HG03280 (cell line): ENCODE measurements around the gene CCSER2.
"Not testable (repeated sequence)": the region's sequence is repeated elsewhere in the genome, so short reads cannot be mapped to it uniquely, and the experiment has no call there.

Experiments used
- ATAC-seq: cut with Tn5 transposase; IDR thresholded peaks from one replicate; pipeline ENCODE4 v1.9.1; 2021; ENCODE audit warnings: mild to moderate bottlenecking, moderate library complexity; ENCODE audit not compliant: unreplicated experiment

The CCSER2 gene

GRCh38 chr10:84310470-84310869, 17.9 kb upstream of the CCSER2 start:
- no peak for ATAC-seq

- no peak for ATAC-seq
Measured at GRCh38 chr10:84311576-84311975, 16.8 kb upstream of the CCSER2 start.

- no peak for ATAC-seq
Measured at GRCh38 chr10:84312816-84313215, 15.6 kb upstream of the CCSER2 start.

GRCh38 chr10:84314275-84314674, 14.1 kb upstream of the CCSER2 start:
- no peak for ATAC-seq

GRCh38 chr10:84317174-84317573, 11.2 kb upstream of the CCSER2 start:
- ATAC-seq, result peak; percentile 75

GRCh38 chr10:84321902-84322301, 6.5 kb upstream of the CCSER2 start:
- ATAC-seq, result no peak

- not testable (repeated sequence) for ATAC-seq
Measured at GRCh38 chr10:84323566-84323965, 4.8 kb upstream of the CCSER2 start.

- not testable (repeated sequence) for ATAC-seq
Measured at GRCh38 chr10:84326995-84327394, 1.4 kb upstream of the CCSER2 start.

GRCh38 chr10:84329196-84329611, 815 bp downstream of the CCSER2 start:
- peak; percentile 8 for ATAC-seq

GRCh38 chr10:84329986-84330651, 1.7 kb downstream of the CCSER2 start:
- ATAC-seq, result peak; percentile 52

GRCh38 chr10:84331091-84331490, 2.7 kb downstream of the CCSER2 start:
- no peak for ATAC-seq

- ATAC-seq, result peak; percentile 43
Measured at GRCh38 chr10:84333864-84334451, 5.6 kb downstream of the CCSER2 start.

GRCh38 chr10:84334811-84335210, 6.4 kb downstream of the CCSER2 start:
- no peak for ATAC-seq

GRCh38 chr10:84335516-84335915, 7.1 kb downstream of the CCSER2 start:
- no peak for ATAC-seq

- no peak for ATAC-seq
Measured at GRCh38 chr10:84336406-84337090, 8.2 kb downstream of the CCSER2 start.

- ATAC-seq, result no peak
Measured at GRCh38 chr10:84337199-84337598, 8.8 kb downstream of the CCSER2 start.

- ATAC-seq, result no peak
Measured at GRCh38 chr10:84339025-84339424, 10.6 kb downstream of the CCSER2 start.

- no peak for ATAC-seq
Measured at GRCh38 chr10:84340187-84340586, 11.8 kb downstream of the CCSER2 start.

GRCh38 chr10:84340632-84341537, 12.5 kb downstream of the CCSER2 start:
- no peak for ATAC-seq

GRCh38 chr10:84341538-84341856, 13.1 kb downstream of the CCSER2 start:
- ATAC-seq, result no peak

- ATAC-seq, result no peak
Measured at GRCh38 chr10:84341983-84342382, 13.6 kb downstream of the CCSER2 start.
